ENCODE results near the gene GUCY1A1. TPM values are rescaled to one million over a fixed set of nuclear protein-coding genes. Genes with fewer than 3 reads are reported as not detected.
A peak's percentile ranks its signal among the peaks of the same experiment; 100 is the strongest.

GUCY1A1 gene
- total RNA-seq, 1 experiment from 2014 or later: 23.6 TPM

- peak overlapping the region; percentile 61 for H3K27ac Mint-ChIP-seq (ENCODE audit: unreplicated experiment)
- no TSS peak for BruUV-seq (replicated peaks)
- peaks cover 4% of the 10 kb centered on the region for H3K36me3 Mint-ChIP-seq (ENCODE audit: insufficient read depth, unreplicated experiment)
- TF ChIP-seq CTCF (IDR thresholded peaks at IDR 0.05; ENCODE audit: unreplicated experiment): no peak
- H3K4me1 Mint-ChIP-seq (ENCODE audit: low read depth, unreplicated experiment): peaks cover 30% of the 10 kb centered on the region
- CTCF ChIA-PET: no interaction called here
- peak overlapping the region; percentile 27 for H3K4me3 Mint-ChIP-seq (ENCODE audit: low read depth, unreplicated experiment)
- peak; percentile 33 for DNase-seq
- no peaks in the 10 kb centered on the region for H3K27me3 Mint-ChIP-seq (ENCODE audit: unreplicated experiment)
- intact Hi-C loops (cut with micrococcal nuclease; ENCODE audit: unreplicated experiment): no loop called here
- H3K9me3 Mint-ChIP-seq (ENCODE audit: low read depth, unreplicated experiment): no peaks in the 10 kb centered on the region
These were observed 79.3 kb downstream of the GUCY1A1 start for GRCh38 chr4:155745984-155746383.

- intact Hi-C loops (cut with micrococcal nuclease; ENCODE audit: unreplicated experiment): no loop called here
- no peak for DNase-seq
- no TSS peak for BruUV-seq (replicated peaks)
- no peaks in the 10 kb centered on the region for H3K27me3 Mint-ChIP-seq (ENCODE audit: unreplicated experiment)
- peaks cover 30% of the 10 kb centered on the region for H3K4me1 Mint-ChIP-seq (ENCODE audit: low read depth, unreplicated experiment)
- no peaks in the 10 kb centered on the region for H3K9me3 Mint-ChIP-seq (ENCODE audit: low read depth, unreplicated experiment)
- TF ChIP-seq CTCF (IDR thresholded peaks at IDR 0.05; ENCODE audit: unreplicated experiment): no peak
- CTCF ChIA-PET: interaction anchor here (1.5 kb wide), 1 partner anchor 10 kb away, joined by 3 read pairs; no protein-coding TSS in a partner anchor
- H3K4me3 Mint-ChIP-seq (ENCODE audit: low read depth, unreplicated experiment): no peak overlapping the region
- peaks cover 4% of the 10 kb centered on the region for H3K36me3 Mint-ChIP-seq (ENCODE audit: insufficient read depth, unreplicated experiment)
- no peak overlapping the region for H3K27ac Mint-ChIP-seq (ENCODE audit: unreplicated experiment)
These were observed 81.4 kb downstream of the GUCY1A1 start for GRCh38 chr4:155748039-155748438.

GRCh38 chr4:155749041-155749440 lies 82.4 kb downstream of the GUCY1A1 start:
- intact Hi-C loops (cut with micrococcal nuclease; ENCODE audit: unreplicated experiment): no loop called here
- CTCF ChIA-PET: interaction anchor here (0.5 to 1.5 kb wide), 3 partner anchors 9 to 15 kb away, joined by 3 read pairs; no protein-coding TSS in a partner anchor
- no peak overlapping the region for H3K4me3 Mint-ChIP-seq (ENCODE audit: low read depth, unreplicated experiment)

GRCh38 chr4:155751569-155751968 lies 84.9 kb downstream of the GUCY1A1 start:
- Mint-ChIP-seq H3K9me3 (ENCODE audit: low read depth, unreplicated experiment) (no peaks in the 10 kb centered on the region), H3K4me1 (ENCODE audit: low read depth, unreplicated experiment) (peaks cover 28% of the 10 kb centered on the region), H3K36me3 (ENCODE audit: insufficient read depth, unreplicated experiment) (peaks cover 8% of the 10 kb centered on the region), H3K27me3 (ENCODE audit: unreplicated experiment) (no peaks in the 10 kb centered on the region), H3K27ac (ENCODE audit: unreplicated experiment) (no peak overlapping the region), H3K4me3 (ENCODE audit: low read depth, unreplicated experiment) (no peak overlapping the region)
- intact Hi-C loops (cut with micrococcal nuclease; ENCODE audit: unreplicated experiment): no loop called here
- no TSS peak for BruUV-seq (replicated peaks)
- TF ChIP-seq CTCF (IDR thresholded peaks at IDR 0.05; ENCODE audit: unreplicated experiment): no peak
- CTCF ChIA-PET: no interaction called here
- no peak for DNase-seq

More at GRCh38 chr4:155749041-155749440, 82.4 kb downstream of the GUCY1A1 start:
- Mint-ChIP-seq H3K27me3 (ENCODE audit: unreplicated experiment) (no peaks in the 10 kb centered on the region), H3K4me1 (ENCODE audit: low read depth, unreplicated experiment) (peaks cover 30% of the 10 kb centered on the region), H3K27ac (ENCODE audit: unreplicated experiment) (no peak overlapping the region), H3K9me3 (ENCODE audit: low read depth, unreplicated experiment) (no peaks in the 10 kb centered on the region), H3K36me3 (ENCODE audit: insufficient read depth, unreplicated experiment) (peaks cover 4% of the 10 kb centered on the region)
- DNase-seq: no peak
- BruUV-seq (replicated peaks): no TSS peak
- no peak for TF ChIP-seq CTCF (IDR thresholded peaks at IDR 0.05; ENCODE audit: unreplicated experiment)

Measured in Calu3 (cell line).